Caco-2 (cell line): ENCODE data around the gene CTSZ. TPM values are rescaled to one million over a fixed set of nuclear protein-coding genes. Genes with fewer than 3 reads are reported as not detected.

Experiments
- BruUV-seq: library from RNA; stranded (reverse); fragments of 400-500 nt; replicated peaks from 2 replicates; lab custom pipeline; 2021; lab: Mats Ljungman, UMichigan
- CTCF ChIA-PET: fragments of 300-600 bp; sonication (Branson Sonifier 250); formaldehyde crosslinking; loops from one replicate; lab custom pipeline; 2022; ENCODE audit warnings: antibody characterized with exemption; lab: Charles Lee
- POLR2A ChIA-PET: fragments of 300-600 bp; sonication (Branson Sonifier 250); formaldehyde crosslinking; loops from one replicate; lab custom pipeline; 2022; ENCODE audit warnings: antibody characterized with exemption; lab: Charles Lee
- DNase-seq, 2 experiments: peaks; one replicate each; pipeline versions ENCODE4 v3.0.0 to v3.0.0-alpha.2; 2020 to 2022
- H3K27me3 ChIP-seq: replicated peaks from 2 replicates; pipeline ENCODE4 v1.6.0; 2011; ENCODE audit warnings: low read length; ENCODE audit not compliant: control insufficient read depth, insufficient read depth
- H3K36me3 ChIP-seq: 2 replicates; pipeline ENCODE4 v1.5.1; 2011; ENCODE audit warnings: low read length; ENCODE audit not compliant: control insufficient read depth, insufficient read depth
- H3K4me1 ChIP-seq: fragments of 250-450 bp; sonication (Bioruptor Pico); 2 replicates; pipeline ENCODE4 v1.5.1; 2020; ENCODE audit warnings: mild to moderate bottlenecking
- H3K4me3 ChIP-seq: 2 replicates; pipeline ENCODE4 v1.5.1; 2011; ENCODE audit warnings: low read depth, mild to moderate bottlenecking, control low read depth, low read length
- H3K9me3 ChIP-seq: fragments of 250-450 bp; sonication (Bioruptor Pico); 2 replicates; pipeline ENCODE4 v1.5.1; 2020; ENCODE audit warnings: mild to moderate bottlenecking, moderate library complexity
- H3K27ac Mint-ChIP-seq: one replicate; pipeline ENCODE4 v1.8.0; 2022; ENCODE audit warnings: mixed read lengths; ENCODE audit not compliant: unreplicated experiment
- H3K27me3 Mint-ChIP-seq: one replicate; pipeline ENCODE4 v1.8.0; 2022; ENCODE audit warnings: mixed read lengths; ENCODE audit not compliant: insufficient read depth, unreplicated experiment
- H3K36me3 Mint-ChIP-seq: one replicate; pipeline ENCODE4 v1.8.0; 2022; ENCODE audit warnings: mild to moderate bottlenecking, mixed read lengths; ENCODE audit not compliant: insufficient read depth, unreplicated experiment
- H3K4me1 Mint-ChIP-seq: one replicate; pipeline ENCODE4 v1.8.0; 2022; ENCODE audit warnings: low read depth, mixed read lengths; ENCODE audit not compliant: unreplicated experiment
- H3K4me3 Mint-ChIP-seq: one replicate; pipeline ENCODE4 v1.8.0; 2022; ENCODE audit warnings: mild to moderate bottlenecking, moderate library complexity, mixed read lengths; ENCODE audit not compliant: unreplicated experiment
- H3K9me3 Mint-ChIP-seq: one replicate; pipeline ENCODE4 v1.8.0; 2022; ENCODE audit warnings: mixed read lengths; ENCODE audit not compliant: unreplicated experiment
- intact Hi-C: fragments of 100-400 bp; cut with micrococcal nuclease; formaldehyde crosslinking; loops from one replicate; pipeline ENCODE4 v1.10.0; 2022; ENCODE audit not compliant: unreplicated experiment
- total RNA-seq: library from RNA; stranded (reverse); gene quantifications from 2 replicates; pipeline ENCODE4 v1.2.3, GENCODE V29; 2022
- TF ChIP-seq, protein P1 (sequence below), 2 experiments: fragments of 200-600 bp in 1 of 2; IDR thresholded peaks; 1 replicate in 1 of 2; 2 replicates in 1 of 2; pipeline versions ENCODE4 v1.5.1 to v1.8.0; 2011 to 2022; ENCODE audit warnings: antibody characterized with exemption in 1 of 2, control low read depth in 1 of 2, inconsistent platforms in 1 of 2, low read depth in 1 of 2, low read length in 1 of 2, mild to moderate bottlenecking in 1 of 2, moderate library complexity in 1 of 2; ENCODE audit not compliant: insufficient read depth in 1 of 2, severe bottlenecking in 1 of 2, unreplicated experiment in 1 of 2

CTSZ gene
- total RNA-seq, 1 experiment from 2014 or later: 228 TPM

DNA sequence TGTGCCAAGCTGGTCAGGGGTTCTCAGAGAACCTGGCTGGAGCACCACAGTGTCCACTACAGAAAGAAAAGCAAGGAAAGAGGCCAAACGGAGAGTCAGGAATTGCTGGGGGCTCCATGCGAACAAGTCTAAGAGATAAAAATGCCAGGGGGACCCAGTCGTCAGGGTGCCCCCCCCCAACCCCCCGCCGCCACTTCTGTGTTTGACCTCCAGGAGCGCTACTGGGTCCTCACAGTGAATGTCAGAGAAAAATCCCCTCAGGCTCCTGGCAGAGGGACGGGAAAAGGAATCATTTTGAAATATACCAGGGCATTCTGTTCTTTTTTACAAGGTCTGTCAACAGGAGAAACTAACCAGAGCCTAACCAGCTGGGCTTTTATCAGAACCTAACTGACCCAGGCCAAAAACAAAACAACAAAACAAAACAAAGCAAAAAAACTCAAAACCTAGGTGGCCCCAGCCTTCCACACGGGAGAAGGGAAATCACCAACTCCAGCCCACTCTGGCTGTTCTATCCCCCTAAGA, 43.9 kb downstream of the CTSZ start:
- ChIA-PET CTCF (no interaction called here), POLR2A (no interaction called here)
- no peak for DNase-seq
- H3K27me3 Mint-ChIP-seq: peaks cover 19% of the 10 kb centered on the region
- H3K27ac Mint-ChIP-seq: no peak overlapping the region
- Histone ChIP-seq H3K4me1 (peaks cover 5% of the 10 kb centered on the region; the same call in 1 of the 2 replicates), H3K9me3 (0 out of 2 replicates have a peak, but pooled peaks cover 5% of the 10 kb centered on the region), H3K36me3 (no peaks in the 10 kb centered on the region), H3K27me3 (no peaks in the 10 kb centered on the region; the same call in 1 of the 2 replicates), H3K4me3 (no peak overlapping the region)
- no peaks in the 10 kb centered on the region for H3K9me3 Mint-ChIP-seq
- H3K4me3 Mint-ChIP-seq: no peak overlapping the region
- H3K36me3 Mint-ChIP-seq: no peaks in the 10 kb centered on the region
- BruUV-seq: no TSS peak
- intact Hi-C loops: no loop called here
- TF ChIP-seq, protein P1, sequence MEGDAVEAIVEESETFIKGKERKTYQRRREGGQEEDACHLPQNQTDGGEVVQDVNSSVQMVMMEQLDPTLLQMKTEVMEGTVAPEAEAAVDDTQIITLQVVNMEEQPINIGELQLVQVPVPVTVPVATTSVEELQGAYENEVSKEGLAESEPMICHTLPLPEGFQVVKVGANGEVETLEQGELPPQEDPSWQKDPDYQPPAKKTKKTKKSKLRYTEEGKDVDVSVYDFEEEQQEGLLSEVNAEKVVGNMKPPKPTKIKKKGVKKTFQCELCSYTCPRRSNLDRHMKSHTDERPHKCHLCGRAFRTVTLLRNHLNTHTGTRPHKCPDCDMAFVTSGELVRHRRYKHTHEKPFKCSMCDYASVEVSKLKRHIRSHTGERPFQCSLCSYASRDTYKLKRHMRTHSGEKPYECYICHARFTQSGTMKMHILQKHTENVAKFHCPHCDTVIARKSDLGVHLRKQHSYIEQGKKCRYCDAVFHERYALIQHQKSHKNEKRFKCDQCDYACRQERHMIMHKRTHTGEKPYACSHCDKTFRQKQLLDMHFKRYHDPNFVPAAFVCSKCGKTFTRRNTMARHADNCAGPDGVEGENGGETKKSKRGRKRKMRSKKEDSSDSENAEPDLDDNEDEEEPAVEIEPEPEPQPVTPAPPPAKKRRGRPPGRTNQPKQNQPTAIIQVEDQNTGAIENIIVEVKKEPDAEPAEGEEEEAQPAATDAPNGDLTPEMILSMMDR (IDR thresholded peaks at IDR 0.05; ENCODE audit: insufficient read depth in 1 of 2, low read depth in 1 of 2, low read length in 1 of 2, severe bottlenecking in 1 of 2, unreplicated experiment in 1 of 2): peak; percentile 27 to 49
- H3K4me1 Mint-ChIP-seq: no peaks in the 10 kb centered on the region

DNA sequence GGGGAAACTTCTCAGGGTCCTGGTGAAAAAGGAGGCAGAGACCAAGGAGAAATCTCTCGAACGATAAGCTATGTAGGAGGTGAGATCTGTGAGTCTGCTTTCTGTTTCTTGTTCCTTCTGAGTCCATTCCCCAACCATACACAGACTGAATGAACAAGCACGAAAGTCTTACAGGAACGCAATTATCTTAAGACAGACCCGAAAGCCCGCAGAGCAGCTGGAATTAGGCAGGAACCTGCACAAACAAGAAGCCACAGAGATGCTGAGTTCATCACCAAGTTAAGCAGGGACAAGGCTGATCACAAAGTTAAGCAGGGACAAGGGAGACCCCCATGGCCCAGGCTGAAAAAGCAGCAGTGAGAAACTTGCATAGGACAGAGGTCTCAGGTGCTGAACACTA, 47.4 kb downstream of the CTSZ start:
- ChIA-PET POLR2A (no interaction called here), CTCF (no interaction called here)
- H3K36me3 Mint-ChIP-seq: no peaks in the 10 kb centered on the region
- no peak overlapping the region for H3K4me3 Mint-ChIP-seq
- Histone ChIP-seq H3K9me3 (0 out of 2 replicates have a peak, but pooled peaks cover 3% of the 10 kb centered on the region), H3K4me1 (peaks cover 5% of the 10 kb centered on the region; the same call in 1 of the 2 replicates), H3K4me3 (no peak overlapping the region), H3K27me3 (no peaks in the 10 kb centered on the region), H3K36me3 (no peaks in the 10 kb centered on the region)
- no peak for DNase-seq
- no peak overlapping the region for H3K27ac Mint-ChIP-seq
- intact Hi-C loops: no loop called here
- H3K27me3 Mint-ChIP-seq: peaks cover 19% of the 10 kb centered on the region
- peaks cover 5% of the 10 kb centered on the region for H3K9me3 Mint-ChIP-seq
- TF ChIP-seq, protein P1 (IDR thresholded peaks at IDR 0.05; ENCODE audit: insufficient read depth in 1 of 2, low read depth in 1 of 2, low read length in 1 of 2, severe bottlenecking in 1 of 2, unreplicated experiment in 1 of 2): no peak
- no TSS peak for BruUV-seq
- H3K4me1 Mint-ChIP-seq: no peaks in the 10 kb centered on the region

DNA sequence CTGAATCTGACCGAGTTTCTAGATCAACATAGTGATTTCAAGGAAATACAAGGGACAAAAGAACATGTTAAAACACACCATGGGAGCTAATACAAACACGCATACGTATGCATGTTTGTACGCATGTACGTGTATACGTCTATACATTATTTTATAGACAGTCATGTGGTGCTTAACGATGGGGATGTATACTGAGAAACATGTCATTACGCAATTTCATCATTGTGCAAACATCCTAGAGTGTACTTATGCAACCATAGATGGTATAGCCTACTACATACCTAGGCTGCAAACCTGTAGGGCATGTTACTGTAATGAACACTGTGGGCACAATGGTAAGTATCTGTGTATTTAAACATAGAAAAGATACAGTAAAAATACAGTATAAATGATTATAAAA, 51.0 kb downstream of the CTSZ start:
- POLR2A ChIA-PET: no interaction called here
- H3K4me1 Mint-ChIP-seq: no peaks in the 10 kb centered on the region
- H3K27ac Mint-ChIP-seq: no peak overlapping the region

More for the DNA sequence above, 51.0 kb downstream of the CTSZ start:
- H3K9me3 ChIP-seq: no peaks in the 10 kb centered on the region; the same call in 1 of the 2 replicates
- peaks cover 20% of the 10 kb centered on the region for H3K27me3 Mint-ChIP-seq
- DNase-seq: no peak
- peaks cover 5% of the 10 kb centered on the region; the same call in 1 of the 2 replicates for H3K4me1 ChIP-seq
- peaks cover 9% of the 10 kb centered on the region for H3K9me3 Mint-ChIP-seq
- H3K36me3 Mint-ChIP-seq: no peaks in the 10 kb centered on the region
- H3K4me3 ChIP-seq: no peak overlapping the region
- CTCF ChIA-PET: interaction anchor here (0.7 kb wide), 1 partner anchor 96 kb away, joined by 8 read pairs; no protein-coding TSS in a partner anchor
- intact Hi-C loops: no loop called here
- no peaks in the 10 kb centered on the region for H3K36me3 ChIP-seq
- no peaks in the 10 kb centered on the region for H3K27me3 ChIP-seq
- BruUV-seq: no TSS peak
- TF ChIP-seq, protein P1 (IDR thresholded peaks at IDR 0.05; ENCODE audit: insufficient read depth in 1 of 2, low read depth in 1 of 2, low read length in 1 of 2, severe bottlenecking in 1 of 2, unreplicated experiment in 1 of 2): no peak
- H3K4me3 Mint-ChIP-seq: no peak overlapping the region
